ENCODE measurements around the gene SLCO2A1. TPM values are rescaled to one million over a fixed set of nuclear protein-coding genes. Genes with fewer than 3 reads are reported as not detected.

Gene SLCO2A1
- total RNA-seq, 4 donors from 2014 or later, result 5.4 to 24.9 (median 9.2) TPM

DNA sequence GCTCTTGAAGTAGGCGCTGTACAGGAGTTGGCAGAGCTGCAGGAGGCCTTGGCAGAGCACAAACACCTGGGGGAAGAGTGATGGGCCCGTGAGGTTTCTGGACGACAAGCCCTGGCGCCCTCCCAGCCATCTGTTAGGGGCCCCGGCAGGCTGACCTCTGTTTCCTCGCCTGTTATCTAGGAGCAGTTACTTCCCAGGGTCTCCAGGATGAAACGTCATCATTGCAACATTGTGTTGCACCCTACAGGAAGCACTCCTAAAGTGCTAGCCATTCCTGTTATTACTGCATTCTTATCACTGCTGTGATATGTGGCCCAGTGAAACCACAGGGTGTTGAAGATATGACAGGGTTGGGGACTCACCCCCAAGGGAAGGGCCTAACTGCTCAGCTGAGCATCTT is 50.2 kb downstream of the SLCO2A1 start:
- intact Hi-C loops (cut with DNase I; ENCODE audit: low total_unique reads), result no loop called here
- no peak for DNase-seq (ENCODE audit: low spot score in 2 of 2)
- WGBS, 2 donors, result 53 to 68% methylated on average over 7 of the region's 7 CpGs
- no peak overlapping the region for H3K4me3 ChIP-seq (ENCODE audit: low read depth, poor library complexity, severe bottlenecking)
- TF ChIP-seq POLR2A (IDR thresholded peaks at IDR 0.05), result no peak
- TF ChIP-seq, protein P1, sequence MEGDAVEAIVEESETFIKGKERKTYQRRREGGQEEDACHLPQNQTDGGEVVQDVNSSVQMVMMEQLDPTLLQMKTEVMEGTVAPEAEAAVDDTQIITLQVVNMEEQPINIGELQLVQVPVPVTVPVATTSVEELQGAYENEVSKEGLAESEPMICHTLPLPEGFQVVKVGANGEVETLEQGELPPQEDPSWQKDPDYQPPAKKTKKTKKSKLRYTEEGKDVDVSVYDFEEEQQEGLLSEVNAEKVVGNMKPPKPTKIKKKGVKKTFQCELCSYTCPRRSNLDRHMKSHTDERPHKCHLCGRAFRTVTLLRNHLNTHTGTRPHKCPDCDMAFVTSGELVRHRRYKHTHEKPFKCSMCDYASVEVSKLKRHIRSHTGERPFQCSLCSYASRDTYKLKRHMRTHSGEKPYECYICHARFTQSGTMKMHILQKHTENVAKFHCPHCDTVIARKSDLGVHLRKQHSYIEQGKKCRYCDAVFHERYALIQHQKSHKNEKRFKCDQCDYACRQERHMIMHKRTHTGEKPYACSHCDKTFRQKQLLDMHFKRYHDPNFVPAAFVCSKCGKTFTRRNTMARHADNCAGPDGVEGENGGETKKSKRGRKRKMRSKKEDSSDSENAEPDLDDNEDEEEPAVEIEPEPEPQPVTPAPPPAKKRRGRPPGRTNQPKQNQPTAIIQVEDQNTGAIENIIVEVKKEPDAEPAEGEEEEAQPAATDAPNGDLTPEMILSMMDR (IDR thresholded peaks at IDR 0.05), result no peak

DNA sequence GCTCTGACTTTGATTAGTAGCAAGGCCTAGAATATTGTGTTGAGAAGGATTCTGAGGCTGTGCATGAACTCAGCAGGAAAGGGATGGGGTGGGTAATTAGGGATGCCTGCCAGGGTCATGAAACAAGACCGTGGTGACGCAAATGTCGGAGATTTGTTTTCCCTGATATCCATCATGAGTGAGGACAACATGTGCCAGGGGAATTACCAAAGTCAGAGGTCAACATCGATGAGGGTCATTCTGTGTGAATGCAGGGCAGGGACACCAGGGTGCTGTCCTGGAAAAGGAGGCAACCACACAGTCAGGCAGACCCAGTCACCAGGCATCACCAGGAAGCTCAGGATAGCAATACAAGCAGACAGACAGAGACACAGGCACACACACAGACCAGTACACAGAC is 52.2 kb downstream of the SLCO2A1 start:
- DNase-seq (ENCODE audit: low spot score in 2 of 2), result no peak
- WGBS, 2 donors, result 85 to 86% methylated on average over 4 of the region's 4 CpGs
- intact Hi-C loops (cut with DNase I; ENCODE audit: low total_unique reads), result no loop called here
- no peak overlapping the region for H3K4me3 ChIP-seq (ENCODE audit: low read depth, poor library complexity, severe bottlenecking)
- TF ChIP-seq, protein P1 (IDR thresholded peaks at IDR 0.05), result no peak
- TF ChIP-seq POLR2A (IDR thresholded peaks at IDR 0.05), result no peak

DNA sequence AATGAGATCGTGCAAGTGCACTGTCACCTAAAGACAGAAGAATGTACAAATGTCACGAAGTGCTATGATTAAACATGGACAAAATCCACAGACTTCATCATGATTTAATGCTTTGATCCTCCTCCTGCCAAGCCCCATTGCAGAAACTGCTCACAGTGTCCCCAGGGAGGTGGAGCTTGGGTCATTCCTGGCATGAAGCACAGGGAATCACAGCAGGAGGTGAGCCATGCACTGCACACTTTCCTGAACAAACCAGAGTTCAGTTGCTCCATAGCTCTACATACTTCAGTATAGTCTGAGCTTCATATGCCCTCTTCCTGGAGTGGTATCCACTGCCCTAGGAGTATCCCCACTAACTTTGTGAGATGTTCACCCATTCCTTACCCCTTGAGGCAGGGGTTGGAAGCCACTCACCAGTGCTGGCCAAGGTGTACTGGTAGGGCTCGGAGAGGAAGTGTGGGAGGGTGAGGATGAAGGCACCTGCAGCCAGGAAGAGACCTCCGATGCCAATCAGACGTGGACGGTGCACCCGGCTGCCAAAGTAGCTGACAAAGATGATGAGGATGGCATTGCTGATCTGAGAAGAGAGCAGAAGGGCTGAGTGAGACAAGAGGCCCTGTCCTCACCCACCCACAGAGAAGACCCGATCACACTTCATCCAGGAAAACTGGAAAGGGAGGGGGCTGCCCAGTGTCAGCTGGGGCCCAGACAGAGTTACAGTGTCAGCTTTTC is 56.3 kb downstream of the SLCO2A1 start:
- WGBS, 2 donors, result 89 to 90% methylated on average over 8 of the region's 8 CpGs
- intact Hi-C loops (cut with DNase I; ENCODE audit: low total_unique reads), result no loop called here
- no peak for TF ChIP-seq POLR2A (IDR thresholded peaks at IDR 0.05)
- TF ChIP-seq, protein P1 (IDR thresholded peaks at IDR 0.05), result no peak

DNA sequence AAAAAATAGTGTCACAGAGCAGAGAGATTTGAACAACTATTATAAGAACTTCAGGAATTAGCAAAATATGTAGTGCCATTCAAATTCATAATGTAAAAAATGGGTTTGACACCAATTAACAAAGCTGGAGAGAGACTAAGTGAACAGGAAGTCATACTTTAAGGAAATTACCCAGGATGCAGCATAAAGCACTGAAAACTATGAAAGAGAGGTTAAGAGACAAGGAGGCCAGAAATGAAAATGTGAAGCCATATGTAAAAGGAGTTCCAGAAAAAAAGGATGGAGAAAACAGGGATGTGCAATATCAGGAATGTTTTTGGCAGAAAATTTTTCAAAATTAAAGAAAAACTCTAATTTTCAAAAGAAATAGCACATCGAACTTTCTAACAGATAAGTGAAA is 57.6 kb downstream of the SLCO2A1 start:
- 96% methylated on average over 1 of the region's 1 CpG for WGBS, 2 donors
- intact Hi-C loops (cut with DNase I; ENCODE audit: low total_unique reads), result no loop called here
- TF ChIP-seq, protein P1 (IDR thresholded peaks at IDR 0.05), result no peak
- no peak for TF ChIP-seq POLR2A (IDR thresholded peaks at IDR 0.05)
- no peak for DNase-seq (ENCODE audit: low spot score in 2 of 2)
- no peak overlapping the region for H3K4me3 ChIP-seq (ENCODE audit: low read depth, poor library complexity, severe bottlenecking)

More for the DNA sequence above, 56.3 kb downstream of the SLCO2A1 start:
- no peak for DNase-seq (ENCODE audit: low spot score in 2 of 2)
- H3K4me3 ChIP-seq (ENCODE audit: low read depth, poor library complexity, severe bottlenecking), result no peak overlapping the region

DNA sequence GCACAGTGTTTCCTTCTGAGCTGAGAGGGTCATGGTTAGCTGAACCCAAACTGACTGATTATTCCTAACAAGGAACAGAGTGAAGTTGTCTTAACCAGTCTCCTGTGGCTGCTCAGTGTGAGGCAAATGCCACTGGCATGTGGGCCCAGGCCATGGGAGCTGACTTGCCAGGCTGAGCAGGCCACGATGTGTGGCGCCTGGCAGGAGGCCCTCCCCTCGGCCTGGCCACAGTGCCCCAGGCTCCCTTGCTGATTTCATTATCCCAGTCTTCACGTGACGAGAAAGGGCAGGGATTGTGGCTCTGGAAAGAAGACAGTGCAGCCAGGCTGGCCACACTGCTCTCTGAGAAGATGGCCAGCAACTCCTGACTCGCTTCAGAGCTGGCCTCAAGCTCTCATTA is 58.8 kb downstream of the SLCO2A1 start:
- 49 to 75% methylated on average over 6 of the region's 6 CpGs for WGBS, 2 donors
- H3K4me3 ChIP-seq (ENCODE audit: low read depth, poor library complexity, severe bottlenecking), result no peak overlapping the region
- no peak for DNase-seq (ENCODE audit: low spot score in 2 of 2)
- TF ChIP-seq POLR2A (IDR thresholded peaks at IDR 0.05), result no peak
- TF ChIP-seq, protein P1 (IDR thresholded peaks at IDR 0.05), result no peak
- intact Hi-C loops (cut with DNase I; ENCODE audit: low total_unique reads), result no loop called here

DNA sequence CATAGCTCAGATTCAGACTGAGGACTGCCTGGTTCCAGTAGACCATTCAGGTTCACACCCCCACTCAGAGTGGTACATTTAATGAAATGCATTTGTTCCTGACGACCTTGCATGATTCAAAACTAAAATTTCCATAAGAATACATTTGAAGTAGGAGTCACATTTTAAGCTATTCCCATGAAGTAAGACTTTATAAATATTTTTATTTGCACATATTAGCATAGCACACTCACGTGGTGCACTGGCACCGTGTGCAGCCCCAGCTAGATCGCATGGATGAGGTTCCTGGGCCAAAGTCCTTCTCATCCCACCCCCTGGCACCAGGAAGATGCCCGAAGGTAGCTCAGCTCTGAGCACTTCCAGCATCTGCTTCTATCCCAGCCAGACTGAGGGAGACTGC is 59.4 kb downstream of the SLCO2A1 start:
- intact Hi-C loops (cut with DNase I; ENCODE audit: low total_unique reads), result no loop called here
- TF ChIP-seq, protein P1 (IDR thresholded peaks at IDR 0.05), result no peak
- no peak for TF ChIP-seq POLR2A (IDR thresholded peaks at IDR 0.05)
- no peak for DNase-seq (ENCODE audit: low spot score in 2 of 2)
- H3K4me3 ChIP-seq (ENCODE audit: low read depth, poor library complexity, severe bottlenecking), result no peak overlapping the region
- 75 to 81% methylated on average over 5 of the region's 5 CpGs for WGBS, 2 donors

Measured in lower leg skin (tissue), 4 donors.